NCI-H748 (cell line): ENCODE measurements around the gene ANKDD1A.
A peak's percentile ranks its signal among the peaks of the same experiment; 100 is the strongest.

Experiments used
- DNase-seq: peaks from one replicate; lab custom pipeline; 2025; ENCODE audit not compliant: unreplicated experiment; lab: John Stamatoyannopoulos, UW

Gene ANKDD1A

DNA sequence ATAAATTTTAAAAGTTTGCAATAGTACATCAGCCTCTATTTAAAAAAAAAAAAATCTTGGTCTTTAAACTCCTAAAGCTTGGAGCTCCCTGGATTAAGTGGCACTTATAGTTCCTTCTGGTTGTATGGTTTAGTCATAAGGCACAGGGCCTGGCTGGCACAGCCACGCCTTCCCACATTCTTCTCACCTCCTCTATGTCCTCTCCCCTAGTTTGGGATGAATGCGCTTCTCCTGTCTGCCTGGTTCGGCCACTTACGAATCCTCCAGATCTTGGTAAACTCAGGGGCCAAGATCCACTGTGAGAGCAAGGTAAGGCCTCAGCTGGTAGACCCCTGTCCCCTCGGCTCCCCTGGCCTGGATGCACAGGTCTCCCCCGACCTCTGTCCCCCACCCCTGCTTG lies 10.0 kb downstream of the ANKDD1A start:
- DNase-seq, result no peak

DNA sequence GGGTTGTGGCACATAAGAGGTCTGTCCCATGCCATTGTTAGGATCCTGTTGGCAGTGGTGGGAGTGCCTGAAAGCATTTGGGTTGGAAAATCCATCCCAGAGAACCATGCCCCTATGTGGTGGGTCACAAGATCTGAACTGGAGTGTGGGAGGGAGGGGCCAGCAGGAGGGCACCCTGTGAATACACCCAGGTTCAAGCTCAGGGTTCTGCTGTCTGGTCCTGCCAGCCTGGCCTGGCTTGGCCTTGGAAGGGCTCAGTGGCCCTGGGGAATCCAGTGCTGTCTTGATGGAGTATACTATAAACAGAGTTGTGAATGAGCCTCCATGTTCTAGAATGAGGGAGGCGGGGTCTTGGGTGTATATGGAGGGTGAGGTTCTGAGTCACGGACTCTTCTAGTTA lies 11.8 kb downstream of the ANKDD1A start:
- DNase-seq, result no peak

DNA sequence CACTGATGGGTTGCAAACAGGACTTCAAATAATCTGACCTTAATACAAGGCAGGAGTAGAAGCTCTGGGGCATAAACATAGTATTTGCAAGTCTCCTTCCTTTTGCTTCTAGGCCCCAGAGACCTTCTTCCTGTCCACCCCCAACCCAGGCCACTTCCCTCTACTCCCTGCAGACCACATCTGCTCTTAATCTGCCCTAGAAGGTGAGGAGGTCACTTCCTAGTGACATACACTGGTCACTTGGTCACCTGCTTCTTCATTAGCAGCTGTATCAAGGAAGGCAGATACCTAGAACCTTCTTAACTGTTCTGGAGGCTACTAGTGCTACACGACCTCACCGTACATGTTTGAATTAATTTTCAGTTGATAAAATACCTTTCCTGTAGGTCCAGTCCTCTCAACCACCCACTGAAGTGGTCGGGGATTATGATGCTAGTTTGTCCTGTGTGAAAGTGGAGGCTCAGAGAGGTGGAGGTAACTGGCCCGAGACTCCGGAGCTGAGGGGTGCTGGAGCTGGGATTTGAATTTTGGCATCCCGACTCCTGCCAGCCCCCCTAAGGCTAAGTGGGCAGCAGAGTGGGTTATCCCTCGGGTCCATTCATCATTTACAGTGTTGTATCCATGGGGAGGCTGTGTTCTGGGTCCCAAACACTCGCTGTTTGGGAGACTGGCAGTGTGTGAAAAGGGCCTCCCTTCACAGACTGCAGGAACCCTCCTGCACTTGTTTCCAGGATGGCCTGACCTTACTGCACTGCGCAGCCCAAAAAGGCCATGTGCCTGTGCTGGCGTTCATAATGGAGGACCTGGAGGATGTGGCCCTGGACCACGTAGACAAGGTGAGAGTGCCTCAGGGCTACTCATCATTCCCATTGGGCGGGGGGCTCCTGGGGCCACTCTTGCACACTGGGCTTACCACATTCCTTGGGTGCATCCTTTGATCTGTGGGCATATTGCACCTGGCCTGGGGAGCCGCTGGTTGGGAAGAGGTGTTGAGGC lies 13.9 kb downstream of the ANKDD1A start:
- no peak for DNase-seq

DNA sequence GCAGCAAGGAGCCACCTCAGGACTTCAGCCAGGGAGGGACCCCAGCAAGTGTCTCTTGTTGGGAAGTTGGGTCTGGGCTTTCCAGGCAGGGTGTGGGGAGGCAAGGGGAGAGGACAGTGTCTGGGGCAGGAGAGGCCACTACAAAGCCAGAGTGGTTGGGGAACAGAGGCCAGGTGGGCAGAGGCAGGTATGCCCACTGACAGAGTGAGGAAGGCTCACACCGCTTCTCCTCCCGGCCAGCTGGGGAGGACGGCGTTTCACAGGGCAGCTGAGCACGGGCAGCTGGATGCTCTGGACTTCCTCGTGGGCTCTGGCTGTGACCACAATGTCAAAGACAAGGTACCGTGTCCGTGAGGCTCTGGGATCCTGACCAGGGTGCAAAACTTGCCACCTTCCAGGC lies 15.0 kb downstream of the ANKDD1A start:
- DNase-seq, result no peak

DNA sequence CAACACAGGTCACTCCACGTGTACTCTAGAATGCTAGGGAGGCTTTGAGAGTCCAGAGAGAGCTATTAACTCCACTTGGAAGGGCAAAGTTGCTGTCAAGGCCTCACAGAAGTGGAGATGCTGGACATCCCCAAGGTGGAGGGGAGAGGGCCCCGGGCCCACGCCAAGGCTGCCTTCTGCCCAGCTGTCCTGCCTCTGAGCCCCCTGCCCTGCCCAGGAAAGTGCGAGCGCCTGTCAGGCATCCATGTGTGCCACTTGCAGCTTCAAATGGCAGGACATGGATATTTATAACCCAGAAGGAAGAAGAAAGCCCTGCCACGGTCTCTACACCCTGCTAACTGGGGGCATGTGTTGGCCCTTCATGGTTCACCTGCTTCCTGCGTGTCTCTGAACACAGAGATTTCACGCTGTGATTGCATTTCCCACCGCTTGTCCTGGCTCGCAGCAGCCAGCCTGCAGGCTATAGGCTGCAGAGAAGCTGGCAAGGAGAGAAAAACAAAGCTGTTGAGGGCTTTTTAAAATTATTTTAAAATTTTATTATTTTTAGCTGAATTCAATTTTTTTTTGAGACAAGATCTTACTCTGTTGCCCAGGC lies 17.0 kb downstream of the ANKDD1A start:
- no peak for DNase-seq

DNA sequence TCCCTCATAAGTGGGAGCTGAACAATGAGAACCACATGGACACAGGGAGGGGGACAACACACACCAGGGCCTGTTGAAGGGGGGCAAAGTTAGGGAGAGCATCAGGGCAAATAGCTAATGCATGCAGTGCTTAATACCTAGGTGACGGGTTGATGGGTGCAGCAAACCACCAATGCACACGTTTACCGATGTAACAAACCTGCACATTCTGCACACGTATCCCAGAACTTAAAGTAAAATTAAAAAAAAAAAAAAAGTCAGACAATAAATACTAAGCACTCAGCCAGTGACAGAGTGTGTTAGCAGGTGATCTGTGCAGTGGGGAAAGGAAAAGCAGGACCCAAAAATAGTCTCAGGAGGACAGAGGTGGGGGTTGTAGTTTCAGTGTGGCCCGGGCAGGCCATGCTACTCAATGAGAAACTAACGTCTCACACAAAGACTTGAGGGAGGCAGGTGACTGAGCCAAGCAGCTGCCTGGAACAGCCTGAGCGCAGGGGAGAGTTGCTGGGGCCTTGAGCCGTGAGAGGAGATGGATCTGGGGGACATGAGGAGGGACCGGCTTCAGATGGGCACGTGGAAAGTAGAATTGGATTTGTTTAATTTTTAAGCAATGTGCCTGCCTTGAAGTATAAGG lies 18.4 kb downstream of the ANKDD1A start:
- DNase-seq, result no peak

DNA sequence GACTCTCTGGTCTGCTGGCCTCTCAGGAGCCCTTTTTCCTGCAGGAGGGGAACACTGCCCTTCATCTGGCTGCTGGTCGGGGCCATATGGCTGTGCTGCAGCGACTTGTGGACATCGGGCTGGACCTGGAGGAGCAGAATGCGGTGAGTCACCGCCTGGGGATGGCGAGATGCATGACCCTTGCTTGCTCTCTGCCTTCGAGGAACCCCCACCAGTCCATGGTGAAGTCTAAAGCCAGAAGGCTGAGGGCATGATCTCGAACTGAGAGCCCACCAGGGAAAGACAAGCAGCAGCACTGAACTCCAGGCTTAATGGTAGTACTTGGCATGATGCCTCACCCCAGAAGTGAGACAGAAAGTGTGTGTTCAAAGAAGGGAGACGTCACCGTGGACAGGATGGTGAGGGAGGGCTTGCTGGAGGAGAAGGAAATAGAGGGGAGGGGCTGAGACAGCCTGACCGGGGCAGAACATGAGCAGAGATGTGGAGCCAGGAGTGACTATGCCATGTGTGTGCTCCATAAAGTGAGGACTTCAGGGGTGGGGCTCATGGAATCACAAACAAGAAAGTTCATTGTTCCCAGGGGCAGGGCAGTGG lies 19.2 kb downstream of the ANKDD1A start:
- no peak for DNase-seq

DNA sequence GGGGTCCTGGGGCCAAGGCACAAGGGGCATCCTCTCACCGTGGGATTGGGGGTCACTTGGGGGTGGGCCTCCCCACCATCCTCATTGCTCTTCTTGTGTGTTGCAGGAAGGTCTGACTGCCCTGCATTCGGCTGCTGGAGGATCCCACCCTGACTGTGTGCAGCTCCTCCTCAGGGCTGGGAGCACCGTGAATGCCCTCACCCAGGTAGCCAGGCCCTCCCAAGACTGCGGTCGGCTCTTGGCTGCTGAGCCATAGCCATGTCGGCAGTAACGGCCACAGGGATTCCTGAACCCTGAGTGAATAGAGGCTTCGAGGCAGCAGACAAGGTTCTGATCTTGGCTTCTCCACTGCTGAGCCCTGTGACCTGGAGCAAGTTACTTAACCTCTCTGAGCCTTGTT lies 19.7 kb downstream of the ANKDD1A start:
- no peak for DNase-seq

DNA sequence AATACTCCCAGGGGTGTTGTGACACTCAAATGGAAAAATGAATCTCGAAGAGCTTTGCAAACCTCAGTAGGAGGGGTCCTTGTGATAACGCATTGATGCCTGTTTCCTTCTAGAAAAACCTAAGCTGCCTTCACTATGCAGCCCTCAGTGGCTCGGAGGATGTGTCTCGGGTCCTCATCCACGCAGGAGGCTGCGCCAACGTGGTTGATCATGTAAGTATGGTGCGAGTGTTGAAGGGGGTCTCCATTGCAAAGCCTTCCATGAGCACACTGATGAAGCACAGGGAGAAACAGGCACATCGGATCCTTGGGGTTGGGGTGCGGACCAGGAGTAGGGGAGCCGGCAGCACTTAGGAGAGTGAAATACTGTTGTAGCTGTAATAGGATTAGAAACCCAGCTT lies 22.3 kb downstream of the ANKDD1A start:
- no peak for DNase-seq

DNA sequence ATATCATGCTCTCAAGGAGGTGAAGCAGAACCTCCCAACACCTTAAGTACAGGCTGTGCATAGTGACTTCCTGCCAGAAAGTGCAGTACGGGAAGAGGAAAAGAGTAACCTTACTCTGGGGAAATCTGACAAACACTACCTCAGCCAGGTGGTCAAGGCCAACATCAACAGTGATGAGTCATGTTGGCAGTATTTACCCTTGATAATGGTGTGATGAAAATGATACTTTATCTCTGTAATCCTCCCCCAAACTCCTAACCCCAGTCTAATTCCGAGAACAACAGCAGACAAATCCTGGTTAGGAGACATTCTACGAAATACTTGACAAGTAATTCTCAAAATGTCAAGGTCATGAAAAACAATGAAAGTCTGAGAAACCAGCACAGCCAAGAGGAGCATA lies 26.5 kb downstream of the ANKDD1A start:
- peak; percentile 16 for DNase-seq

DNA sequence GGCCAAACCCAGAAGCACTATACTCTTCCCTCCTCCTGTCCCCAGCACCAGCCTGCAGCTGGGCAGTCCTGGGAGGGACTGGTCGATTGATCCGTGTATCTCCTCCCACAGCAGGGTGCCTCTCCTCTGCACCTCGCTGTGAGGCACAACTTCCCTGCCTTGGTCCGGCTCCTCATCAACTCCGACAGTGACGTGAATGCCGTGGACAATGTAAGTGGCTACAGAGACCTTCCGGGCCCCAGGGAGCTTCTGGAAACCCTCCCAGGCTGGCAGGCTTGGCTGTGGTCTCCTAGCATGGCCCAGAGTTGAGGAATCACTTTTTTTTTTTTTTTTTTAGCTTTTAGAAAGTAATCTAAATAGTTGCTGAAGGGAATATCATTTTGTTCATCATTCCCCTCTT lies 30.7 kb downstream of the ANKDD1A start:
- no peak for DNase-seq

DNA sequence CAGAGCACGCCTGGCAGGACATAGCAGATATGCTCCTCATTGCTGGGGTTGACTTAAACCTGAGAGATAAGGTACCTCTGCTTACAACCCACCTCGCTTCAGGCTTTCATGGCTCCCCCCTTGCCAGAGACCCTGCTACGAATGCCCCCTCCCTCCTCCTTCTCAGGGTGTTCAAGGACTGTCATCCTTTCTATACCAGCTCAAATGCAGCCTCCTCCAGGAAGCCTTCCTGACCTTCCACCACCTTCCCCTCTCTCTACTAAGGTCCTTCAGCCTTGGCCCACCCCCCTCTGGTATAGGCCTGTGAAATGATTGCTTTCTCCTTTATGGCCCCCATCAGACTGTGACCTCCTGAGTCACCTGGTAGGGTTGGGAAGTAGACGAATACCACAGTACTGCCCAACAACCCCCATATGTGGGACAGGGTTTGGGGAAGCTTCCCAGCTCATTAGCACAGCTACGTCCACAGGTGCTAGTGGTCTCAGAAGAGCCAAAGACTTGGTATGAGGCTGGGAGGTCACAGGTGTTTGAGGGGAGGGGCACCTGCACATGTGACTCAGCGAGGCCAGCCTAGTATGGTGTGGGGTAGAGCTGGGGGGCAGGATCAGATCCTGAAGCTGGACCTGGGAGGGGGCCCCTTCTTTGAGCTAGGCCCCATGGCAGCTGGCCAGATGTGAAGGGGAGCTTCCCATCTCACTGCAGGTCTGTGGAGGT lies 32.0 kb downstream of the ANKDD1A start:
- no peak for DNase-seq

DNA sequence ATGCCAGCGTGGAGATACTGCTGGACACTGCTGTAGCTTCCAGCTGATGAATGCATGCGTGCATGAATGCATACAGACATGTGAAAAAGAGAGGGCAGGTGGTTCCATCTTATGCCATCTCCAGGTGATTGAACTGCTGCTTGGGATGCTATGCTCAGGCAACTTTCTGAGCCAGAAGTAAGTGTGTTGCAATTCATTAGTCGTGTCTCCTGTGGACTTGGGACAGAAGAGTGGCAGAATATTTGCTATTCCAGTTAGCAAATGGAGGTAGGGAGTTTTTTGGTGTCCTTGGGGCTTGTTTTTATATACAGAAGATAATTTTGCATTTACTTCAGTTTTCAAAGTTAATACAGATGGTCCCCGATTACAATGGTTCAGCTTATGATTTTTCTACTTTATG lies 33.3 kb downstream of the ANKDD1A start:
- DNase-seq, result no peak

DNA sequence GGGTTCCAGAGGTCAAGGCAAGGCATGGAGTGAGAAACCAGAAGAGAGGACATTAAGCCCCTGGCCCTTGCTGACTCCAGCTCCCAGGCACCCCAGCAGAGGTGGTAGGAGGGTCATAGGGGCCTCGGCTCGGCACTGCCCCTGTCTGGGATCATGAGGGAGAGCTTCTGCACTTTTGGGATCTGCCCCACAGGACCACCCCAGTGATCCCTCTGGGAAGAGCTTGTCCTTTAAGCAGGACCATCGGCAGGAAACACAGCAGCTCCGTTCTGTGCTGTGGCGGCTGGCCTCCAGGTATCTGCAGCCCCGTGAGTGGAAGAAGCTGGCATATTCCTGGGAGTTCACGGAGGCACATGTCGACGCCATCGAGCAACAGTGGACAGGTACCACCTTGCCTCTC lies 35.5 kb downstream of the ANKDD1A start:
- DNase-seq, result no peak

DNA sequence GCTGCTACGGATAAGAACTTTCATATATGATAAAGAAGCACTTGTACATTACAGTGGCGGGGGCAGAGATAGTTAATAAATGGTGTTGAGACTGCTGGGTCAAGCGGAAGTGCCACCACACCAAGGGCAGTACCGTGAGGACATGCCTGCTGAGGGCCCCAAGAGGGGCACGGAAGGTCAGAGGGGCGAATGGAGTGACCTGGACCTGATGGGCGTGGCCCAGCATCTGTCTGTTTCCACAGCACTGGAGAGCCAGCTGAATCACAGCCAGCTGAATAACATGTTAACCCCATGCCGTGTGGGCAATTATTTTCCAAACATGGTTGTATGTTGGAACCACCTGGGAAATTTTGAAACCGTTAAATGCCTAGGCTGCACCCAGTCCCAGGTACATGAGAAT lies 37.2 kb downstream of the ANKDD1A start:
- peak; percentile 17 for DNase-seq

DNA sequence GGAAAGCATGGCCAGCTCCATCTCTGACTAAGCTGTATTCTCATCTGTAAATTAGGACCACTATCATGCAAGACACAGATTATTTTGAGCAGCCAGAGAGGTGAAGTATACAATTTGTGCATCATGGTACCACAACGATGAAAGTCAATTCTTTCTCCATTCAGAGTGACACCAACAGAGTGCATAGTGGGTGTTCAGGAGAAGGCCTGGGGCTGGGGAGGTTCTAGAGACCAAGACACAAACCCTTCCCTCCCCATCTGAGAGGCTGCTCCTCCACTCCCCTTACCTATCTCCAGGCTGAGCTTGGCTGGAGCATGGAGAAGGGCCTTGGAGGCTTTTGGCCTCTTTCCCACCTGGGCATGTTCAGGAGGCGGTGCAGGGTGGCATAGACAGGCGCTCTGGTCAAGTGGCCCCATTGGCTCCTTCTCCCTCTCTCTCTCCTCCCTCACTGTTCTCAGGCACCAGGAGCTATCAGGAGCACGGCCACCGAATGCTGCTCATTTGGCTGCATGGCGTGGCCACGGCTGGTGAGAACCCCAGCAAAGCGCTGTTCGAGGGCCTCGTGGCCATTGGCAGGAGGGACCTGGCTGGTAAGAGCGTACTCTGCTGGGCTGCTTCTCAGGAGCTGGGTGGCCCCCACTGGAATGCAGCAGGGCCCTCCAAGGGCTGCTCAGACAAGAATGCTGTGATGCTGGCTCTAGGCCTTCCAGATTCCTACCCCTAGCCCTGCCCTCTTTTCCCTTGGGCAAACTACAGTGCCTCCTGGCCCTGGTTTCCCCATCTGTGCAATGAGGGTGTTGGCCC lies 37.9 kb downstream of the ANKDD1A start:
- no peak for DNase-seq

DNA sequence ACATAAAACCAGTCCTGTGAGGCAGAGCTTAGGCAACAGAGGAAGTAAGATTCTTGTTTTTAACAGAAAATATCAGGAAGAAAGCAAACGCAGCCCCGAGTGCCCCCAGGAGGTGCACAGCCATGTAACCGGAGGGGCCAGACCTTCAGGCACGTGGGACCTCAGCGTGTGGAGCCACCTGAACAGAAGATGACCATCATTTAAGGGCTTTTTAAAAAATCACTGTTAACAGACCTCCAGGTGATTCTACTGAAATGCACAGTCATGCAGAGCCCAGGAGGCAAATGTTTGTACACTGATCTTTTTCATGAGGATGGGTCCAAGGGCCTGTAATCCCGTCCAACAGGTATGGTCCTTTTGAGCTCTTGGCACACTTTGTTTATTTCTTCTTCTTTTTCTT lies 39.2 kb downstream of the ANKDD1A start:
- DNase-seq, result peak; percentile 14

DNA sequence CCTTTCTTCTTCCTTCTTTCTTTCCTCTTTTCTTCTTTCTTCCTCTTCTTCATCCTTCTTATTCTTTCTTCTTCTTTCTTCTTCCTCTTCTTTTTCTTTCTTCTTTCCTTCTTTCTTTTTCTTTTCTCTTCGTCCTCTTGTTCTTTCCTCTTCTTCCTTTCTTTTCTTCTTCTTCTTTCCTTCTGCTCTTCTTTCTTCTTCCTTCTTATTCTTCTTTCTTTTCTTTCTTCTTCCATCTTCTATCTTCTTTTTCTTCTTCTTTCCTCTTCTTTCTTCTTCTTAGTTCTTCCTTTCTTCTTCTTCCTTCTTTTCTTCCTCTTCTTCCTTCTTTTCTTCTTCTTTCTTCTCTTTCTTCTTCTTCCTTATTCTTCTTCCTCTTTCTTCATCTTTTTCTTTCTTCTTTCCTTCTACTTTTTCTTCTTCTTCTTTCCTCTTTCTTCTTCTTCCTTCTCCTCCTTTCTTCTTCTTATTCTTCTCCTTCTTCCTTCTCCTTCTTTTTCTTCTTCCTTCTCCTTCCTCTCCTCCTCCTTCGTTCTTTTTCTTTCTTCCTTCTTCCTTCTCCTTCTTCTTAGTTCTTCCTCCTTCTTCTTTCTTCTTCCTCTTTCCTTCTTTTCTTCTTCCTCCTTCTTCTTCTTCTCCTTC lies 40.2 kb downstream of the ANKDD1A start:
- no peak for DNase-seq

DNA sequence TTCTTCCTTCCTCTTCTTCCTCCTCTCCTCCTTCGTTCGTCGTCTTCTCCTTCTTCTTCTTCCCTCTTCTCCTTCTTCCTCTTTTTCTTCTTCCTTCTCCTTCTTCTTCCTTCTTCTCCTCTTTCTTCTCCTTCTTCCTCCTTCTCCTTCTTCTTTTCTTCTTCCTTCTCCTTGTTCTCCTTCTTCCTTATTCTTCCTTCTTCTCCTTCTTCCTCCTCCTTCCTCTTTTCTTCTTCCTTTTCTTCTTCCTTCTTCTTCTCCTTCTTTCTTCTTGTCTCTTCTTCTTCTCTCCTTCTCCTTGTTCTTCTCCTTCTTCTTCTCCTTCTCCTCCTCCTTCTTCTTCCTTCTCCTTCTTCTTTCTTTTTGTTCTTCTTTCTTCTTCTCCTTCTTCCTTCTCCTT lies 42.7 kb downstream of the ANKDD1A start:
- no peak for DNase-seq

DNA sequence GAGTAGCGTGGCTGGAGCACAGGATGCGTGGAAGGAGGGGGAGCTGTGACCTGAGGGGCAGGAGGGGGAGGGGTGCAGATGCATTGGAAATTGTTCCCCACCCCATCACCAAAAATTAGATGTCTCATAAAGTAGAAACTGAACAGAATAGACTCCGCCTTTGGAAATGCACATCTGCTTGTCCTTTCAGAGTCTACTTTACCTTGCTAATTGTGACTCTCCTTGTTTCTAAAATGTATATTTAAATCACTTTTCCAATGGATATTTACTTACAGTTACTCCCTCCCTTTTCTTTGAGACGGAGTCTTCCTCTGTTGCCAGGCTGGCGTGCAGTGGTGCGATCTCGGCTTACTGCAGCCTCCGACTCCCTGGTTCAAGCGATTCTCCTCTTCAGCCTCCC lies 47.4 kb downstream of the ANKDD1A start:
- no peak for DNase-seq
